OCI-LY3 (cell line): ENCODE measurements around the gene PFKFB3.

Experiments used
- CTCF ChIP-seq: fragments of 200-600, 300-600 bp; sonication (generic); IDR thresholded peaks from 2 replicates; pipeline ENCODE4 v1.5.1; 2014; ENCODE audit warnings: antibody characterized with exemption, low read length, low read depth
- EZH2phosphoT487 ChIP-seq: fragments of 200-600 bp; shearing (Covaris generic); IDR thresholded peaks from 2 replicates; pipeline ENCODE4 v1.6.1; 2018; ENCODE audit warnings: antibody characterized with exemption, mixed run types, low read depth

GRCh38 chr10:6272126-6272525, 69.4 kb downstream of the PFKFB3 start:
- no peak for TF ChIP-seq CTCF
- no peak for TF ChIP-seq EZH2phosphoT487
